Epithelial cell of prostate (primary cell): ENCODE measurements around the gene NRCAM.

ENCODE experiments used
- DNase-seq: peaks from one replicate; pipeline ENCODE4 v3.0.0-alpha.2; 2011; ENCODE audit warnings: low read depth, low spot score
- H3K27ac ChIP-seq: fragments of 450-650 bp; 2 replicates; pipeline ENCODE4 v1.5.1; 2017; ENCODE audit warnings: mild to moderate bottlenecking

The NRCAM gene

GRCh38 chr7:108430664-108431063 lies 25.6 kb downstream of the NRCAM start:
- no peak for DNase-seq
- no peak overlapping the region for H3K27ac ChIP-seq

GRCh38 chr7:108427766-108428165 lies 28.5 kb downstream of the NRCAM start:
- no peak for DNase-seq
- no peak overlapping the region for H3K27ac ChIP-seq

- peak; percentile 16 for DNase-seq
- H3K27ac ChIP-seq, result peak overlapping the region; percentile 57
Observed at GRCh38 chr7:108425714-108426275, 30.4 kb downstream of the NRCAM start.

GRCh38 chr7:108424013-108424412 lies 32.2 kb downstream of the NRCAM start:
- no peak for DNase-seq
- H3K27ac ChIP-seq, result no peak overlapping the region

- no peak for DNase-seq
- H3K27ac ChIP-seq, result no peak overlapping the region
Observed at GRCh38 chr7:108423089-108423989, 32.9 kb downstream of the NRCAM start.

GRCh38 chr7:108421720-108422331 lies 34.4 kb downstream of the NRCAM start:
- no peak overlapping the region for H3K27ac ChIP-seq
- no peak for DNase-seq

GRCh38 chr7:108419961-108420908 lies 36.0 kb downstream of the NRCAM start:
- no peak for DNase-seq
- no peak overlapping the region for H3K27ac ChIP-seq

- DNase-seq, result no peak
- H3K27ac ChIP-seq, result no peak overlapping the region
Observed at GRCh38 chr7:108418946-108419345, 37.3 kb downstream of the NRCAM start.

- no peak overlapping the region for H3K27ac ChIP-seq
Observed at GRCh38 chr7:108417926-108418325, 38.3 kb downstream of the NRCAM start.

GRCh38 chr7:108417144-108417543 lies 39.1 kb downstream of the NRCAM start:
- no peak for DNase-seq
- H3K27ac ChIP-seq, result no peak overlapping the region

More at GRCh38 chr7:108417926-108418325, 38.3 kb downstream of the NRCAM start:
- no peak for DNase-seq

GRCh38 chr7:108415821-108416536 lies 40.3 kb downstream of the NRCAM start:
- H3K27ac ChIP-seq, result peak overlapping the region; percentile 28
- DNase-seq, result peak; percentile 18

GRCh38 chr7:108415084-108415483 lies 41.2 kb downstream of the NRCAM start:
- no peak for DNase-seq
- H3K27ac ChIP-seq, result no peak overlapping the region

- H3K27ac ChIP-seq, result no peak overlapping the region
- DNase-seq, result peak; percentile 22
Observed at GRCh38 chr7:108413782-108414492, 42.3 kb downstream of the NRCAM start.

- H3K27ac ChIP-seq, result no peak overlapping the region
- no peak for DNase-seq
Observed at GRCh38 chr7:108413337-108413736, 42.9 kb downstream of the NRCAM start.

GRCh38 chr7:108409146-108409545 lies 47.1 kb downstream of the NRCAM start:
- DNase-seq, result no peak
- no peak overlapping the region for H3K27ac ChIP-seq

- H3K27ac ChIP-seq, result no peak overlapping the region
- DNase-seq, result no peak
Observed at GRCh38 chr7:108408296-108408991, 47.8 kb downstream of the NRCAM start.

GRCh38 chr7:108407676-108408075 lies 48.6 kb downstream of the NRCAM start:
- DNase-seq, result no peak
- H3K27ac ChIP-seq, result no peak overlapping the region

- DNase-seq, result peak; percentile 48
Observed at GRCh38 chr7:108406222-108406890, 49.9 kb downstream of the NRCAM start.

More at GRCh38 chr7:108406222-108406890, 49.9 kb downstream of the NRCAM start:
- no peak overlapping the region for H3K27ac ChIP-seq
